ENCODE measurements around the gene MAN2A2.
A peak's percentile ranks its signal among the peaks of the same experiment; 100 is the strongest.
"Not testable (repeated sequence)": the region's sequence is repeated elsewhere in the genome, so short reads cannot be mapped to it uniquely, and the experiment has no call there.

MAN2A2 gene

GRCh38 chr15:90917569-90917968 is 14.5 kb downstream of the MAN2A2 start:
- Histone ChIP-seq H3K36me3 (replicated peaks) (peaks cover 74% of the 10 kb centered on the region), H3K9me3 (no peaks in the 10 kb centered on the region), H3K27me3 (ENCODE audit: low read depth) (no peaks in the 10 kb centered on the region), H3K4me3 (no peak overlapping the region), H3K4me1 (no peaks in the 10 kb centered on the region)
- DNase-seq (ENCODE audit: low spot score in 2 of 2): no peak
- in situ Hi-C loops (cut with MboI; ENCODE audit: low sequenced_read_pairs): no loop called here

- Histone ChIP-seq H3K9me3 (no peaks in the 10 kb centered on the region), H3K36me3 (replicated peaks) (peaks cover 69% of the 10 kb centered on the region), H3K27me3 (ENCODE audit: low read depth) (no peaks in the 10 kb centered on the region), H3K4me1 (no peaks in the 10 kb centered on the region), H3K4me3 (no peak overlapping the region)
- in situ Hi-C loops (cut with MboI; ENCODE audit: low sequenced_read_pairs): no loop called here
- DNase-seq (ENCODE audit: low spot score in 2 of 2): no peak
These were observed 15.1 kb downstream of the MAN2A2 start for GRCh38 chr15:90918034-90918788.

GRCh38 chr15:90918835-90919234 is 15.7 kb downstream of the MAN2A2 start:
- DNase-seq (ENCODE audit: low spot score in 2 of 2): no peak
- in situ Hi-C loops (cut with MboI; ENCODE audit: low sequenced_read_pairs): no loop called here
- peaks cover 63% of the 10 kb centered on the region for H3K36me3 ChIP-seq (replicated peaks)
- H3K27me3 ChIP-seq (ENCODE audit: low read depth): no peaks in the 10 kb centered on the region
- no peaks in the 10 kb centered on the region for H3K9me3 ChIP-seq
- no peaks in the 10 kb centered on the region for H3K4me1 ChIP-seq
- H3K4me3 ChIP-seq: no peak overlapping the region

- peaks cover 47% of the 10 kb centered on the region for H3K36me3 ChIP-seq (replicated peaks)
- DNase-seq (ENCODE audit: low spot score in 2 of 2): no peak
- no peaks in the 10 kb centered on the region for H3K9me3 ChIP-seq
- in situ Hi-C loops (cut with MboI; ENCODE audit: low sequenced_read_pairs): no loop called here
- no peaks in the 10 kb centered on the region for H3K4me1 ChIP-seq
- no peak overlapping the region for H3K4me3 ChIP-seq
- H3K27me3 ChIP-seq (ENCODE audit: low read depth): no peaks in the 10 kb centered on the region
These were observed 18.8 kb downstream of the MAN2A2 start for GRCh38 chr15:90921887-90922286.

- H3K9me3 ChIP-seq; DNase-seq (ENCODE audit: low spot score in 2 of 2); in situ Hi-C loops (cut with MboI; ENCODE audit: low sequenced_read_pairs); H3K4me3 ChIP-seq; H3K4me1 ChIP-seq; H3K27me3 ChIP-seq (ENCODE audit: low read depth): not testable (repeated sequence)
- peaks cover 38% of the 10 kb centered on the region for H3K36me3 ChIP-seq (replicated peaks)
These were observed 19.7 kb downstream of the MAN2A2 start for GRCh38 chr15:90922712-90923322.

- in situ Hi-C loops (cut with MboI; ENCODE audit: low sequenced_read_pairs): no loop called here
- Histone ChIP-seq H3K36me3 (replicated peaks) (peaks cover 22% of the 10 kb centered on the region), H3K4me3 (no peak overlapping the region), H3K4me1 (peaks cover 6% of the 10 kb centered on the region; the same call in 1 of the 2 replicates), H3K27me3 (ENCODE audit: low read depth) (no peaks in the 10 kb centered on the region), H3K9me3 (no peaks in the 10 kb centered on the region)
- no peak for DNase-seq (ENCODE audit: low spot score in 2 of 2)
These were observed 21.3 kb downstream of the MAN2A2 start for GRCh38 chr15:90924375-90924774.

- H3K27me3 ChIP-seq (ENCODE audit: low read depth); in situ Hi-C loops (cut with MboI; ENCODE audit: low sequenced_read_pairs); H3K36me3 ChIP-seq (replicated peaks); H3K9me3 ChIP-seq; DNase-seq (ENCODE audit: low spot score in 2 of 2); H3K4me3 ChIP-seq: not testable (repeated sequence)
- peaks cover 15% of the 10 kb centered on the region for H3K4me1 ChIP-seq
These were observed 23.7 kb downstream of the MAN2A2 start for GRCh38 chr15:90926766-90927165.

GRCh38 chr15:90928106-90928505 is 25.0 kb downstream of the MAN2A2 start:
- H3K4me3 ChIP-seq; H3K27me3 ChIP-seq (ENCODE audit: low read depth); H3K9me3 ChIP-seq; DNase-seq (ENCODE audit: low spot score in 2 of 2); H3K36me3 ChIP-seq (replicated peaks); in situ Hi-C loops (cut with MboI; ENCODE audit: low sequenced_read_pairs): not testable (repeated sequence)
- H3K4me1 ChIP-seq: peaks cover 18% of the 10 kb centered on the region

GRCh38 chr15:90929246-90930019 is 26.3 kb downstream of the MAN2A2 start:
- no peaks in the 10 kb centered on the region for H3K27me3 ChIP-seq (ENCODE audit: low read depth)

GRCh38 chr15:90930861-90931574 is 27.9 kb downstream of the MAN2A2 start:
- Histone ChIP-seq H3K4me1 (peaks cover 28% of the 10 kb centered on the region), H3K36me3 (replicated peaks) (no peaks in the 10 kb centered on the region), H3K27me3 (ENCODE audit: low read depth) (no peaks in the 10 kb centered on the region), H3K9me3 (no peaks in the 10 kb centered on the region), H3K4me3 (peak overlapping the region; percentile 84)
- in situ Hi-C loops (cut with MboI; ENCODE audit: low sequenced_read_pairs): no loop called here
- DNase-seq (ENCODE audit: low spot score in 2 of 2): peak in 1 of 2 experiments; percentile 26

More at GRCh38 chr15:90929246-90930019, 26.3 kb downstream of the MAN2A2 start:
- DNase-seq (ENCODE audit: low spot score in 2 of 2): no peak
- Histone ChIP-seq H3K36me3 (replicated peaks) (no peaks in the 10 kb centered on the region), H3K9me3 (no peaks in the 10 kb centered on the region), H3K4me3 (peak overlapping the region; percentile 55), H3K4me1 (peaks cover 22% of the 10 kb centered on the region)
- in situ Hi-C loops (cut with MboI; ENCODE audit: low sequenced_read_pairs): no loop called here

- no peaks in the 10 kb centered on the region for H3K27me3 ChIP-seq (ENCODE audit: low read depth)
- peaks cover 33% of the 10 kb centered on the region for H3K4me1 ChIP-seq
- no peaks in the 10 kb centered on the region for H3K9me3 ChIP-seq
- DNase-seq (ENCODE audit: low spot score in 2 of 2): no peak
- no peaks in the 10 kb centered on the region for H3K36me3 ChIP-seq (replicated peaks)
- in situ Hi-C loops (cut with MboI; ENCODE audit: low sequenced_read_pairs): no loop called here
- peak overlapping the region; percentile 84 for H3K4me3 ChIP-seq
These were observed 28.4 kb downstream of the MAN2A2 start for GRCh38 chr15:90931575-90931827.

- peak within 1 kb of the TSS; percentile 84 for H3K4me3 ChIP-seq
- H3K27me3 ChIP-seq (ENCODE audit: low read depth): no peaks in the 10 kb centered on the region
- H3K4me1 ChIP-seq: peaks cover 37% of the 10 kb centered on the region
- DNase-seq (ENCODE audit: low spot score in 2 of 2): peak; percentile 86 to 95
- in situ Hi-C loops (cut with MboI; ENCODE audit: low sequenced_read_pairs): no loop called here
- H3K36me3 ChIP-seq (replicated peaks): no peaks in the 10 kb centered on the region
- H3K9me3 ChIP-seq: no peaks in the 10 kb centered on the region
These were observed 28.9 kb downstream of the MAN2A2 start, which contains the start of gene HDDC3 for GRCh38 chr15:90931828-90932659. Gene HDDC3 (minus strand): TSS chr15:90932549. CDS start chr15:90932540, 9 bp downstream.

- no peaks in the 10 kb centered on the region for H3K9me3 ChIP-seq
- H3K4me1 ChIP-seq: peaks cover 37% of the 10 kb centered on the region
- H3K36me3 ChIP-seq (replicated peaks): peaks cover under 1% of the 10 kb centered on the region; the same call in 1 of the 2 replicates
- H3K4me3 ChIP-seq: peak overlapping the region; percentile 84
- no peaks in the 10 kb centered on the region for H3K27me3 ChIP-seq (ENCODE audit: low read depth)
- no peak for DNase-seq (ENCODE audit: low spot score in 2 of 2)
- in situ Hi-C loops (cut with MboI; ENCODE audit: low sequenced_read_pairs): no loop called here
These were observed 29.5 kb downstream of the MAN2A2 start for GRCh38 chr15:90932660-90932991.

All from HAP-1 (cell line).